Prostate gland (tissue), 2 donors: ENCODE data around the gene ROBO4. TPM values are rescaled to one million over a fixed set of nuclear protein-coding genes. Genes with fewer than 3 reads are reported as not detected.

ENCODE experiments used
- DNase-seq: peaks from one replicate; pipeline ENCODE4 v3.0.0-alpha.2; 2019; ENCODE audit warnings: low spot score
- H3K27ac ChIP-seq, 2 donors: fragments of 200-600 bp; sonication (generic); 2 replicates each; pipeline ENCODE4 v1.5.1; 2017 to 2019
- H3K27me3 ChIP-seq: fragments of 200-600 bp; sonication (generic); replicated peaks from 2 replicates; pipeline ENCODE4 v1.5.1; 2019; ENCODE audit not compliant: insufficient read depth
- H3K36me3 ChIP-seq, 2 donors: fragments of 200-600 bp; sonication (generic); 1 replicate in 1 of 2; 2 replicates in 1 of 2; pipeline versions ENCODE4 v1.5.1 to v1.8.1; 2017 to 2019
- H3K4me1 ChIP-seq: fragments of 200-600 bp; sonication (generic); replicated peaks from 2 replicates; pipeline ENCODE4 v1.5.1; 2019
- H3K4me3 ChIP-seq, 2 donors: fragments of 200-600 bp; sonication (generic); 2 replicates each; pipeline ENCODE4 v1.5.1; 2017 to 2019
- H3K9me3 ChIP-seq: fragments of 200-600 bp; sonication (generic); 2 replicates; pipeline ENCODE4 v1.5.1; 2017
- POLR2A ChIP-seq: fragments of 450-650 bp; IDR thresholded peaks from one replicate; pipeline ENCODE4 v1.6.1; 2016; ENCODE audit warnings: antibody characterized with exemption, mild to moderate bottlenecking
- POLR2AphosphoS5 ChIP-seq: sonication (generic); formaldehyde crosslinking; IDR thresholded peaks from one replicate; pipeline ENCODE4 v1.6.1; 2017; ENCODE audit warnings: antibody characterized with exemption
- WGBS: methylation state at CpG from one replicate; pipeline ENCODE4 v1.1.5; 2018; 5-methylcytosine and 5-hydroxymethylcytosine counted together
- intact Hi-C: fragments of 100-400 bp; cut with DNase I; formaldehyde crosslinking; loops from one replicate; pipeline ENCODE4 v1.14.2; 2022
- total RNA-seq, 2 donors: library from RNA; depleted of rRNA; stranded (reverse); fragments of >200 nt; gene quantifications; one replicate each; pipeline ENCODE4 v1.1.0, GENCODE V29; 2016
- TF ChIP-seq, protein P1 (sequence below), 4 experiments: fragments of 200-600 bp in 2 of 4; fragments of 450-650 bp in 2 of 4; sonication (generic) in 2 of 4; IDR thresholded peaks; 1 replicate in 3 of 4; 2 replicates in 1 of 4; pipeline ENCODE4 v1.5.1; 2016 to 2019; ENCODE audit warnings: antibody characterized with exemption in 4 of 4, mild to moderate bottlenecking in 2 of 4, moderate library complexity in 2 of 4

The ROBO4 gene
- total RNA-seq, 2 donors from 2014 or later, result 8.5 to 22.0 TPM

DNA sequence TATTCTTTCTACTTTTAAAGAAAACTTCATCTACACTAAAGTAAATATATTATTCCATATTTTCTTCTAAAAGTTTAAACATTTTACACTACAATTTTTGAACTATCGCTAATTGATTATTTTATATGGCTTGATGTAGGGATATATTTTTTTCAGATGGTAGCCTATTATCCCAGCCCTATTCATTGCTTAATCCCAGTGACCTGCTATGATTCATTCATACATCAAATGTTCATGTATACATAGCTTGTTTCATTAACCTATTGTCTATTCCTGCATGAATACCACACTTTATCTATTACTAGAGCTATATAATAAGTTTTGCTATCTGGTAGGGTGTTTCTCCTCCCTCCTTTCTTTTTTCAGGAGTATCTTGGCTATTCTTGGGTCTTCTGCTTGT is 5.0 kb upstream of the ROBO4 start:
- no peaks in the 10 kb centered on the region for H3K27me3 ChIP-seq
- H3K4me1 ChIP-seq, result no peaks in the 10 kb centered on the region
- TF ChIP-seq POLR2A (no peak), POLR2AphosphoS5 (no peak)
- TF ChIP-seq, protein P1, sequence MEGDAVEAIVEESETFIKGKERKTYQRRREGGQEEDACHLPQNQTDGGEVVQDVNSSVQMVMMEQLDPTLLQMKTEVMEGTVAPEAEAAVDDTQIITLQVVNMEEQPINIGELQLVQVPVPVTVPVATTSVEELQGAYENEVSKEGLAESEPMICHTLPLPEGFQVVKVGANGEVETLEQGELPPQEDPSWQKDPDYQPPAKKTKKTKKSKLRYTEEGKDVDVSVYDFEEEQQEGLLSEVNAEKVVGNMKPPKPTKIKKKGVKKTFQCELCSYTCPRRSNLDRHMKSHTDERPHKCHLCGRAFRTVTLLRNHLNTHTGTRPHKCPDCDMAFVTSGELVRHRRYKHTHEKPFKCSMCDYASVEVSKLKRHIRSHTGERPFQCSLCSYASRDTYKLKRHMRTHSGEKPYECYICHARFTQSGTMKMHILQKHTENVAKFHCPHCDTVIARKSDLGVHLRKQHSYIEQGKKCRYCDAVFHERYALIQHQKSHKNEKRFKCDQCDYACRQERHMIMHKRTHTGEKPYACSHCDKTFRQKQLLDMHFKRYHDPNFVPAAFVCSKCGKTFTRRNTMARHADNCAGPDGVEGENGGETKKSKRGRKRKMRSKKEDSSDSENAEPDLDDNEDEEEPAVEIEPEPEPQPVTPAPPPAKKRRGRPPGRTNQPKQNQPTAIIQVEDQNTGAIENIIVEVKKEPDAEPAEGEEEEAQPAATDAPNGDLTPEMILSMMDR (IDR thresholded peaks at IDR 0.05), result no peak
- H3K4me3 ChIP-seq, result no peak overlapping the region
- H3K9me3 ChIP-seq, result no peaks in the 10 kb centered on the region
- 91% methylated on average over 1 of the region's 1 CpG for WGBS
- H3K27ac ChIP-seq, result no peak overlapping the region
- intact Hi-C loops, result no loop called here
- DNase-seq, result no peak
- no peaks in the 10 kb centered on the region for H3K36me3 ChIP-seq

DNA sequence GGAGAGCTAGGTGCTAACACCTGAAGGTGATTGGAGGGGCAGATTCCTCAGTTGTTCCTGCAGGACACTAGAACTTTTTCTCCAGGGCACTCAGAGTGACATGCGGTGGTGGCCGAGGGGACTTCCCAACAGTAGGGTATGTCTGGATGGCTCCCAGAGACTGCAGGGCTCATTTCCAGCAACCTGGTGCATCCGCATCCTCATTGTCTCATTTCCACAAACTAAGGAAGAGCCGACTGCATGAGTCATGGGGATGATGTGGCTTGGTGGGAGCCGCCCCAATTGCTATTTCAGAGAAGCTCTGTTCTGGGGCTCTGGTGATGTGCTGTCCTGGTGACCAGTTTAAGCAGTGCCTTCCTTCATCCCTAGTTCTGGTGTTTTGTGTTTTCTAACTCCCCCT is 2.8 kb upstream of the ROBO4 start:
- H3K27ac ChIP-seq, result no peak overlapping the region

DNA sequence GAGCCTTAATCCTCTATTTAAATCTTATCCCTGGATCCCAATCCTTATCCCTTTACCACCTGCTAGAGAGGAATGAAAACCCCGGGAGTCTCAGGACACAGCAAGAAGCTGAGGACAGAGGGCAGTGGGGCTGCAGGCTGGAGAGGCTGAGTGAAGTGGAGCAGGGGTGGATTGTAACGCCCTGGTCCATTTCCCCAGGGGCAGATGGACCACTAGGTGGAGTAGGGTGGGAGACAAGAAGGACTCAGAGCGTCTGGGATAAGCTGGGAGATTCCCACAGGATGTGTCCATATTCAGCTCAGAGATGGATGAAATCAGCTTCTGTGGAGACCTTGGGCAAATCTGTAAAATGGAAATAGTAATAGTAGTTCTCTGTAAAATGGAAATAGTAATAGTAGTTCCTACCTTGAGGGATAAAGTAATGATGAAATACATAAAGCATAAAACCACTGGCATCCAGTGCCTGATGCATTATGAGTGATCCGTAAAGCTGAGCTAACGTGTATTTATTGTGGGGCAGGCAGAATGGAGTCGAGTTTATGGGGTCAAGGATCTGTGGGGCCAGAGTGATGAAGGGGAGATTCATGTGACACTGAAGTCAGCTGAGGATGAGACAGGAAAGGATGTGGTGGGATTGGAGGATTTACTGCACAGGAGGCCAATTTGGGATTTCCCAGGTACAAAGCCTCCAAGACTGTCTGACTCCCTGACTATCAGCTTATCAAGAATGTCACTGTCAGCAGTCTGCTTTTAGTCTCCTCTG is 1.9 kb upstream of the ROBO4 start:
- no peaks in the 10 kb centered on the region for H3K36me3 ChIP-seq
- no peaks in the 10 kb centered on the region for H3K27me3 ChIP-seq
- no peaks in the 10 kb centered on the region for H3K9me3 ChIP-seq
- intact Hi-C loops, result no loop called here
- no peaks in the 10 kb centered on the region for H3K4me1 ChIP-seq
- H3K27ac ChIP-seq, result no peak overlapping the region
- H3K4me3 ChIP-seq, result no peak overlapping the region
- 66% methylated on average over 6 of the region's 6 CpGs for WGBS
- DNase-seq, result no peak
- TF ChIP-seq POLR2AphosphoS5 (no peak), POLR2A (no peak)
- TF ChIP-seq, protein P1 (IDR thresholded peaks at IDR 0.05), result no peak

More for the DNA sequence above, 2.8 kb upstream of the ROBO4 start:
- DNase-seq, result no peak
- TF ChIP-seq, protein P1 (IDR thresholded peaks at IDR 0.05), result no peak
- TF ChIP-seq POLR2A, result no peak
- no peak for TF ChIP-seq POLR2AphosphoS5
- 66% methylated on average over 5 of the region's 5 CpGs for WGBS
- H3K4me1 ChIP-seq, result no peaks in the 10 kb centered on the region
- H3K9me3 ChIP-seq, result no peaks in the 10 kb centered on the region
- no peaks in the 10 kb centered on the region for H3K36me3 ChIP-seq
- no peak overlapping the region for H3K4me3 ChIP-seq
- intact Hi-C loops, result no loop called here
- H3K27me3 ChIP-seq, result no peaks in the 10 kb centered on the region

- no peak overlapping the region for H3K4me3 ChIP-seq
- H3K9me3 ChIP-seq, result no peaks in the 10 kb centered on the region
- intact Hi-C loops, result no loop called here
- 31% methylated on average over 5 of the region's 5 CpGs for WGBS
- TF ChIP-seq, protein P1 (IDR thresholded peaks at IDR 0.05), result no peak
- peak; percentile 13 for TF ChIP-seq POLR2AphosphoS5
- no peak for TF ChIP-seq POLR2A
- H3K4me1 ChIP-seq, result no peaks in the 10 kb centered on the region
- no peaks in the 10 kb centered on the region for H3K27me3 ChIP-seq
- no peak for DNase-seq
- H3K36me3 ChIP-seq, result no peaks in the 10 kb centered on the region
- H3K27ac ChIP-seq, result no peak overlapping the region
These were observed 1.0 kb upstream of the ROBO4 start for GRCh38 chr11:124898711-124899110.

GRCh38 chr11:124898263-124898680 is 607 bp upstream of the ROBO4 start:
- no peaks in the 10 kb centered on the region for H3K27me3 ChIP-seq
- intact Hi-C loops, result no loop called here
- no peaks in the 10 kb centered on the region for H3K36me3 ChIP-seq
- no peak overlapping the region for H3K4me3 ChIP-seq
- WGBS, result 51% methylated on average over 3 of the region's 3 CpGs
- no peaks in the 10 kb centered on the region for H3K9me3 ChIP-seq
- TF ChIP-seq, protein P1 (IDR thresholded peaks at IDR 0.05), result no peak
- TF ChIP-seq POLR2AphosphoS5, result no peak
- TF ChIP-seq POLR2A, result no peak
- no peak for DNase-seq
- no peak overlapping the region for H3K27ac ChIP-seq
- no peaks in the 10 kb centered on the region for H3K4me1 ChIP-seq
